Cardiac atrium fibroblast (primary cell): ENCODE results near the gene PPP1R1C. TPM values are rescaled to one million over a fixed set of nuclear protein-coding genes. Genes with fewer than 3 reads are reported as not detected.

Experiments
- total RNA-seq: library from RNA; depleted of rRNA; stranded (reverse); fragments of >200 nt; gene quantifications from 2 replicates; pipeline ENCODE4 v1.2.3, GENCODE V29; 2015

The PPP1R1C gene
- not detected in 2 replicates for total RNA-seq

GRCh38 chr2:181985632-181986205 lies at the start of gene PPP1R1C:
PPP1R1C (plus strand) TSS chr2:181985853; CDS start chr2:181986111, 258 bp downstream.

Other genes with a start within 250 kb of the PPP1R1C start
- 59.0 and 67.2 TPM in 2 replicates for gene ITPRID2, start 94.1 kb upstream of the PPP1R1C start, total RNA-seq